Calu3 (cell line): ENCODE measurements around the gene SP140L. TPM values are rescaled to one million over a fixed set of nuclear protein-coding genes. Genes with fewer than 3 reads are reported as not detected.

ENCODE experiments used
- BruUV-seq: library from RNA; stranded (reverse); fragments of 400-500 nt; replicated peaks from 2 replicates; lab custom pipeline; 2021; lab: Mats Ljungman, UMichigan
- CTCF ChIA-PET: fragments of 300-600 bp; sonication (Branson Sonifier 250); formaldehyde crosslinking; loops from one replicate; lab custom pipeline; 2022; ENCODE audit warnings: antibody characterized with exemption; lab: Charles Lee
- DNase-seq: peaks from one replicate; pipeline ENCODE4 v3.0.0; 2022
- H3K27ac Mint-ChIP-seq: one replicate; pipeline ENCODE4 v1.8.0; 2022; ENCODE audit warnings: mixed read lengths; ENCODE audit not compliant: unreplicated experiment
- H3K27me3 Mint-ChIP-seq: one replicate; pipeline ENCODE4 v1.8.0; 2022; ENCODE audit warnings: mixed read lengths; ENCODE audit not compliant: unreplicated experiment
- H3K36me3 Mint-ChIP-seq: one replicate; pipeline ENCODE4 v1.8.0; 2022; ENCODE audit warnings: mild to moderate bottlenecking, moderate library complexity, mixed read lengths; ENCODE audit not compliant: insufficient read depth, unreplicated experiment
- H3K4me1 Mint-ChIP-seq: one replicate; pipeline ENCODE4 v1.8.0; 2022; ENCODE audit warnings: mild to moderate bottlenecking, low read depth, mixed read lengths; ENCODE audit not compliant: unreplicated experiment
- H3K4me3 Mint-ChIP-seq: one replicate; pipeline ENCODE4 v1.8.0; 2022; ENCODE audit warnings: mild to moderate bottlenecking, low read depth, moderate library complexity, mixed read lengths; ENCODE audit not compliant: unreplicated experiment
- H3K9me3 Mint-ChIP-seq: one replicate; pipeline ENCODE4 v1.8.0; 2022; ENCODE audit warnings: low read depth, mixed read lengths; ENCODE audit not compliant: unreplicated experiment
- intact Hi-C: fragments of 100-400 bp; cut with micrococcal nuclease; formaldehyde crosslinking; loops from one replicate; pipeline ENCODE4 v1.10.0; 2022; ENCODE audit not compliant: unreplicated experiment
- total RNA-seq: library from RNA; stranded (reverse); gene quantifications from 2 replicates; pipeline ENCODE4 v1.2.3, GENCODE V29; 2022
- TF ChIP-seq, protein P1 (sequence below): fragments of 200-600 bp; IDR thresholded peaks from one replicate; pipeline ENCODE4 v1.8.0; 2022; ENCODE audit warnings: antibody characterized with exemption; ENCODE audit not compliant: unreplicated experiment

SP140L gene
- total RNA-seq, 1 experiment from 2014 or later: 35.4 TPM

DNA sequence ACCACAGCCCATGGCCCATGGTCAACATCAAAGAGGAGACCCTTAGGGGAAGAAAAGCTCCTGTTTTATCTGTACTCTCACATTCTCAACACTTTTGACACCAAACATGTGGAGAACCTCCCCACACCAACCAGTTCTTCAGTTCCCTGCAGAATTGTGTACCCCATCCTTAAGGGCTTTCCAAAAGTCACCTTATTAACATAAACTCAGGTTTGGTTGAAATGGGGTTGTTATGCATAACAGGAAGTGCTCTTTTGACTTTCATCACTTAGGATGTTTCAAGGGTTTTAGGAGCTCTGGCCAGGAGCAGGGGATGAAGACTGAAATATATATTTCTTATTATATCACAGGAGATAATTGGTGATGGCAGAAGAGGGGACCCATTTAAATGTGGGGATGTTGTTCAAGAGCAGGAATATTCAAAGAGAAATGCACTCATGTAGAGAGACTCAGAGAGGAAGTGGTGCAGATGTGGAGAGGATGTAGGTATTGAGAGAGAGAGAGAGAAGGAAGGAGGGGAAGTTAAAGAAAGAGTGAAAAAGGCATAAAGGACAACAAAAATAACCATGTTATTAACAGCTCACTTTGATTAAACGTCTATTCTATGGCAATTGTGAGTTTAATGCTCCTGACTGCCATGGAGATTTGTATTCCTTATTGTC, 35.2 kb downstream of the SP140L start:
- no peak for DNase-seq
- intact Hi-C loops: no loop called here
- Mint-ChIP-seq H3K9me3 (no peaks in the 10 kb centered on the region), H3K4me3 (no peak overlapping the region), H3K27ac (no peak overlapping the region), H3K36me3 (peaks cover 3% of the 10 kb centered on the region), H3K27me3 (no peaks in the 10 kb centered on the region), H3K4me1 (peaks cover 8% of the 10 kb centered on the region)
- TF ChIP-seq, protein P1, sequence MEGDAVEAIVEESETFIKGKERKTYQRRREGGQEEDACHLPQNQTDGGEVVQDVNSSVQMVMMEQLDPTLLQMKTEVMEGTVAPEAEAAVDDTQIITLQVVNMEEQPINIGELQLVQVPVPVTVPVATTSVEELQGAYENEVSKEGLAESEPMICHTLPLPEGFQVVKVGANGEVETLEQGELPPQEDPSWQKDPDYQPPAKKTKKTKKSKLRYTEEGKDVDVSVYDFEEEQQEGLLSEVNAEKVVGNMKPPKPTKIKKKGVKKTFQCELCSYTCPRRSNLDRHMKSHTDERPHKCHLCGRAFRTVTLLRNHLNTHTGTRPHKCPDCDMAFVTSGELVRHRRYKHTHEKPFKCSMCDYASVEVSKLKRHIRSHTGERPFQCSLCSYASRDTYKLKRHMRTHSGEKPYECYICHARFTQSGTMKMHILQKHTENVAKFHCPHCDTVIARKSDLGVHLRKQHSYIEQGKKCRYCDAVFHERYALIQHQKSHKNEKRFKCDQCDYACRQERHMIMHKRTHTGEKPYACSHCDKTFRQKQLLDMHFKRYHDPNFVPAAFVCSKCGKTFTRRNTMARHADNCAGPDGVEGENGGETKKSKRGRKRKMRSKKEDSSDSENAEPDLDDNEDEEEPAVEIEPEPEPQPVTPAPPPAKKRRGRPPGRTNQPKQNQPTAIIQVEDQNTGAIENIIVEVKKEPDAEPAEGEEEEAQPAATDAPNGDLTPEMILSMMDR: no peak
- CTCF ChIA-PET: no interaction called here
- BruUV-seq: no TSS peak

DNA sequence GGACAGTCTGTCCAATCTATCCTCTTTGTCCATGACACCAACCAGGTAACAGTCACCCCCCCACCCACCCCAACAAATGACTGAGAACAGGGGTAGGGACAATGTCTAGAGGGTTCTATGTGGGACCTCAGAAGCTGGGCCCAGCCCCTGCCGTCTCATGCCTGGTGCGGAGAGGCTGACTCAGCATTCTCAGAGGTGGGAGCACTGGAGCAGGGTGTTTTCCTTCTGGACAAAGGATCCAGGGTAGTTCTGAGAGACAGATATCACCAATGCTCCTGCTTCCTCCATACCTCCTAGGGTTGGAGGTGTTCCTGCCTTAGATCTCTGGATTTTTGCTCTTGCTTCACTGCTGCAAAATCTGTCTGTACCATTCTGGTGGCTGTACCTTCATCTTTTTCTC, 55.1 kb downstream of the SP140L start:
- TF ChIP-seq, protein P1: no peak
- CTCF ChIA-PET: no interaction called here
- H3K36me3 Mint-ChIP-seq: peaks cover 4% of the 10 kb centered on the region
- intact Hi-C loops: no loop called here
- no peaks in the 10 kb centered on the region for H3K9me3 Mint-ChIP-seq
- no peak overlapping the region for H3K4me3 Mint-ChIP-seq
- DNase-seq: no peak
- no TSS peak for BruUV-seq
- H3K27me3 Mint-ChIP-seq: no peaks in the 10 kb centered on the region
- H3K4me1 Mint-ChIP-seq: no peaks in the 10 kb centered on the region
- H3K27ac Mint-ChIP-seq: no peak overlapping the region

DNA sequence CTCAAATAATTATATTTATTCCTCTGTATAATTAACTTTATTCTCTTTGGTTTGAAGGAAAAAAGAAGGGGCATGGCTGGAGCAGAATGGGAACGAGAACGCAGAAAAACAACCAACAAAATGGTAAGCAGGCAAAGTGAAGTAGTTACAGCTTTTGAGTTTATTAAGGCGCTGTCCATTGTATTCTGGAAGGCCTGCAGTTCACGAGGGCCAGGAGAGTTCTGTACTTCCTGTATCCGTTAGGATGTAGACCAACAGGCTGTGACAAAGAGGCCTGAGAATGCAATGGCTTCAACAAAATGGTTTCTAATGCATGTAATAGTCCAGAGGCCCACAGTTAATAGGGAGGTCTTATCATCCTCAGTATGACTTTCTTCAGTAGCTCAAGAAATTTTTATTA, 56.5 kb downstream of the SP140L start:
- Mint-ChIP-seq H3K4me3 (no peak overlapping the region), H3K36me3 (peaks cover 4% of the 10 kb centered on the region), H3K9me3 (no peaks in the 10 kb centered on the region), H3K27ac (no peak overlapping the region), H3K4me1 (no peaks in the 10 kb centered on the region), H3K27me3 (no peaks in the 10 kb centered on the region)
- CTCF ChIA-PET: no interaction called here
- intact Hi-C loops: no loop called here
- TF ChIP-seq, protein P1: no peak
- BruUV-seq: no TSS peak
- no peak for DNase-seq

DNA sequence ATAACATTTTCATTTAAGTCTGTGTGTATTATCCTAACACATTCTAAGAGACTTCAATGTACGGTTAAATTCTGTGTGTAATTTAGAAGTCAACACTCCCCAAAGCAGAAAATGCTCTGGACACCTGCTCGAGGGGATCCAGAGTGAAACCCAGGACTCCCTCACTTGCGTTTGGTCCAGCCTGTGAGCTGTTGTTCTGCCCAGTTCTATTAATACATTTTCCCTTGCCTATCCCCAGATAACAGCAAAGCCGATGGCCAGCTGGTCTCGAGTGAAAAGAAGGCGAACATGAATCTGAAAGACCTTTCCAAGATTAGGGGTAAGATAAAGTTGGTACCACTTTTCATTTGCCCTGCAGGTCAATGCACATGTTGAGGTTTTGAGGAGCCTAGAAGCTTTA, 58.0 kb downstream of the SP140L start:
- H3K27me3 Mint-ChIP-seq: no peaks in the 10 kb centered on the region
- peaks cover 4% of the 10 kb centered on the region for H3K36me3 Mint-ChIP-seq
- BruUV-seq: no TSS peak
- no peak overlapping the region for H3K4me3 Mint-ChIP-seq
- intact Hi-C loops: no loop called here
- no peaks in the 10 kb centered on the region for H3K4me1 Mint-ChIP-seq
- DNase-seq: no peak
- no peak overlapping the region for H3K27ac Mint-ChIP-seq
- CTCF ChIA-PET: no interaction called here
- TF ChIP-seq, protein P1: no peak
- no peaks in the 10 kb centered on the region for H3K9me3 Mint-ChIP-seq
